ENCODE measurements around the gene MROH7. TPM values are rescaled to one million over a fixed set of nuclear protein-coding genes. Genes with fewer than 3 reads are reported as not detected.

Gene MROH7
- total and polyA plus RNA-seq, 2 of the 13 experiments (the other 11 are each of a cell fraction or from before 2014, with no cell fraction given), result 0.09 TPM

GRCh38 chr1:54696262-54696661 lies 54.7 kb downstream of the MROH7 start:
- Histone ChIP-seq H3K27ac (ENCODE audit: extremely low read length, insufficient read depth, low read length) (no peak overlapping the region), H3K36me3 (replicated peaks in 1 of 2; ENCODE audit: control insufficient read depth in 1 of 2, insufficient read depth in 2 of 2, low read length in 2 of 2) (no peaks in the 10 kb centered on the region), H3K4me3 (replicated peaks in 1 of 3; ENCODE audit: insufficient read depth in 1 of 3, low read depth in 2 of 3, low read length in 3 of 3) (no peak overlapping the region), H3K4me2 (ENCODE audit: low read depth, low read length) (no peak overlapping the region), H3K9me3 (ENCODE audit: low read length) (no peaks in the 10 kb centered on the region), H3K4me1 (ENCODE audit: insufficient read depth, low read length) (0 out of 2 replicates have a peak, but pooled peaks cover 6% of the 10 kb centered on the region), H3K79me2 (ENCODE audit: insufficient read depth, low read length) (no peaks in the 10 kb centered on the region), H3K27me3 (ENCODE audit: control insufficient read depth in 1 of 2, insufficient read depth in 2 of 2, low read length in 2 of 2) (peaks cover 2 to 21% of the 10 kb centered on the region in 2 experiments; a peak in 3 of 5 replicates), H2AFZ (ENCODE audit: low read length) (no peak overlapping the region), H4K20me1 (ENCODE audit: insufficient read depth, low read length) (no peaks in the 10 kb centered on the region), H3K9ac (ENCODE audit: insufficient read depth, low read depth, low read length) (no peak overlapping the region)
- TF ChIP-seq E2F5 (CRISPR knock-in tag; conservative IDR thresholded peaks at IDR 0.05) (no peak), ZFP91 (CRISPR knock-in tag; IDR thresholded peaks at IDR 0.05; ENCODE audit: borderline replicate concordance) (no peak), TEAD2 (CRISPR knock-in tag; IDR thresholded peaks at IDR 0.05) (no peak), ZNF790 (CRISPR knock-in tag; IDR thresholded peaks at IDR 0.05; ENCODE audit: borderline replicate concordance) (no peak), KDM1A (CRISPR knock-in tag; IDR thresholded peaks at IDR 0.05) (no peak), ZNF772 (CRISPR knock-in tag; IDR thresholded peaks at IDR 0.05) (no peak), ZNF749 (CRISPR knock-in tag; IDR thresholded peaks at IDR 0.05; ENCODE audit: borderline replicate concordance) (no peak), MAZ (IDR thresholded peaks at IDR 0.05; ENCODE audit: borderline replicate concordance, low read depth, low read length) (no peak), MAZ (CRISPR knock-in tag; IDR thresholded peaks at IDR 0.05; ENCODE audit: low read depth) (no peak), DZIP1 (CRISPR knock-in tag; IDR thresholded peaks at IDR 0.05) (no peak), MYPOP (CRISPR knock-in tag; IDR thresholded peaks at IDR 0.05) (no peak)
- no peak for ATAC-seq
- BruUV-seq (replicated peaks), result no TSS peak
- intact Hi-C loops (cut with micrococcal nuclease; ENCODE audit: unreplicated experiment) (no loop called here), in situ Hi-C loops (cut with HindIII; ENCODE audit: extremely low pct_ligation_motif_present, low pct_unique_long_range_greater_than_20kb) (no loop called here)
- no peak for FAIRE-seq
- WGBS (ENCODE audit: low lambda C conversion rate), result 62% methylated on average over 3 of the region's 3 CpGs
- ChIA-PET CTCF (ENCODE audit: low intra/inter-chr PET ratio, low total read pairs) (no interaction called here), POLR2A (no interaction called here)
- no peak for DNase-seq (ENCODE audit: low spot score)

All from HepG2 (cell line).